ENCODE measurements around the gene SLC16A8. TPM values are rescaled to one million over a fixed set of nuclear protein-coding genes. Genes with fewer than 3 reads are reported as not detected.

SLC16A8 gene
- total and polyA plus RNA-seq, 2 of the 13 experiments (the other 11 are each of a cell fraction or from before 2014, with no cell fraction given): not detected

DNA sequence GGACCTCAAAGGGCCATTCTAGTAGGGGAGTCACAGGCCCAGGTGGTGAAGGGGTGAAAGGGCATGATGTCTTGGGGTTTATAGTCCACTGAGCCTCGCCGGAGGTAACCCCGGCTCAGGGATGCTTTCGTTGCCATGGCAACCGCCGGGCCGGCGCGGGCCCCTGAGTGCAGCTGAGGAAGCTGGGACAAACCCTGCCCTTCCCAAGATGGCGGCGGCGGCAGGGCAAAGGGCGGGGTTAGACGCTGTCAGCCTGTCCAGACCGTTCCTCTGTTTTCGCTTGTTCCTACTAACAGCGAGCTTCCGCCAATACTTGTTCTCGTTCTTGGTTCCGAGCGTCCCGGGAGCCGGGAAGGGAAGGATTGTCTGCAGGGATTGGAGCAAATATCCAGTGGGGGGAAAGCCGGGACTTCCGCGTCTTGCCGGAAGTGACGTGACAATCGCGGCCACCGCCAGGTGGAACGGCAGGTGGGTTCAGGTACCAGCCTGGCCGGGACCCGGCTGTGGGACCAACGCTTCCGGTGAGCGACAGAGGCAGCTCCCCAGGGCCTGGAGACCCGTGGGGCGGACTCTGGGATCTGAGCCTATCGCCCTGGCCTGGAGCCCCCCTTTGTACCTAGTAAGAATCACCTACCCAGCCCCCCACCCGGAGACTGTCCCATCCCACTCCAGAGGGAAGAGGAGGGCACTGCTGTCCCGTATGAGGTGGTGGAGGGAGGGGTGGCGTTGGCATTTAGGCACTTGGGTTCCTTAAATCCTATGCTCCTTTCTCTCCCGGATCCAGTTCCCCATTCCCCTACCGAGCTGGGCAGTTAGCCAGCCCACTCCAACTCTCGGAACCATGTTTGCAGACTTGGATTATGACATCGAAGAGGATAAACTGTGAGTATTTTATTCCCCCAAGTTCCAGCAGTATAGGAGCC lies 26.8 kb downstream of the SLC16A8 start, which contains the start of gene PICK1 (continued):
- 0 out of 2 replicates have a peak, but pooled peaks have one; percentile 21 for TF ChIP-seq ZNF605 (CRISPR knock-in tag; IDR thresholded peaks at IDR 0.05)
- no peak for TF ChIP-seq MAZ (IDR thresholded peaks at IDR 0.05; ENCODE audit: borderline replicate concordance, low read depth, low read length)
- no peak for TF ChIP-seq MAZ (CRISPR knock-in tag; IDR thresholded peaks at IDR 0.05; ENCODE audit: low read depth)
- 0 out of 2 replicates have a peak, but pooled peaks have one; percentile 64 for TF ChIP-seq ZNF782 (CRISPR knock-in tag; IDR thresholded peaks at IDR 0.05; ENCODE audit: borderline replicate concordance)
- TF ChIP-seq, protein P1, sequence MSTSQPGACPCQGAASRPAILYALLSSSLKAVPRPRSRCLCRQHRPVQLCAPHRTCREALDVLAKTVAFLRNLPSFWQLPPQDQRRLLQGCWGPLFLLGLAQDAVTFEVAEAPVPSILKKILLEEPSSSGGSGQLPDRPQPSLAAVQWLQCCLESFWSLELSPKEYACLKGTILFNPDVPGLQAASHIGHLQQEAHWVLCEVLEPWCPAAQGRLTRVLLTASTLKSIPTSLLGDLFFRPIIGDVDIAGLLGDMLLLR (CRISPR knock-in tag; IDR thresholded peaks at IDR 0.05): peak; percentile 75; the same call in 1 of the 2 replicates
- TF ChIP-seq, protein P2, sequence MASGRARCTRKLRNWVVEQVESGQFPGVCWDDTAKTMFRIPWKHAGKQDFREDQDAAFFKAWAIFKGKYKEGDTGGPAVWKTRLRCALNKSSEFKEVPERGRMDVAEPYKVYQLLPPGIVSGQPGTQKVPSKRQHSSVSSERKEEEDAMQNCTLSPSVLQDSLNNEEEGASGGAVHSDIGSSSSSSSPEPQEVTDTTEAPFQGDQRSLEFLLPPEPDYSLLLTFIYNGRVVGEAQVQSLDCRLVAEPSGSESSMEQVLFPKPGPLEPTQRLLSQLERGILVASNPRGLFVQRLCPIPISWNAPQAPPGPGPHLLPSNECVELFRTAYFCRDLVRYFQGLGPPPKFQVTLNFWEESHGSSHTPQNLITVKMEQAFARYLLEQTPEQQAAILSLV (CRISPR knock-in tag; IDR thresholded peaks at IDR 0.05; ENCODE audit: borderline replicate concordance): peak; percentile 83; the same call in 1 of the 2 replicates
- 0 out of 2 replicates have a peak, but pooled peaks have one; percentile 29 for TF ChIP-seq HES4 (CRISPR knock-in tag; IDR thresholded peaks at IDR 0.05; ENCODE audit: borderline replicate concordance)
- TF ChIP-seq DR1 (CRISPR knock-in tag; IDR thresholded peaks at IDR 0.05): peak; percentile 56; the same call in 1 of the 2 replicates
- peak; percentile 38; the same call in 1 of the 2 replicates for TF ChIP-seq GFI1 (CRISPR knock-in tag; IDR thresholded peaks at IDR 0.05; ENCODE audit: borderline replicate concordance)
- TF ChIP-seq, protein P3, sequence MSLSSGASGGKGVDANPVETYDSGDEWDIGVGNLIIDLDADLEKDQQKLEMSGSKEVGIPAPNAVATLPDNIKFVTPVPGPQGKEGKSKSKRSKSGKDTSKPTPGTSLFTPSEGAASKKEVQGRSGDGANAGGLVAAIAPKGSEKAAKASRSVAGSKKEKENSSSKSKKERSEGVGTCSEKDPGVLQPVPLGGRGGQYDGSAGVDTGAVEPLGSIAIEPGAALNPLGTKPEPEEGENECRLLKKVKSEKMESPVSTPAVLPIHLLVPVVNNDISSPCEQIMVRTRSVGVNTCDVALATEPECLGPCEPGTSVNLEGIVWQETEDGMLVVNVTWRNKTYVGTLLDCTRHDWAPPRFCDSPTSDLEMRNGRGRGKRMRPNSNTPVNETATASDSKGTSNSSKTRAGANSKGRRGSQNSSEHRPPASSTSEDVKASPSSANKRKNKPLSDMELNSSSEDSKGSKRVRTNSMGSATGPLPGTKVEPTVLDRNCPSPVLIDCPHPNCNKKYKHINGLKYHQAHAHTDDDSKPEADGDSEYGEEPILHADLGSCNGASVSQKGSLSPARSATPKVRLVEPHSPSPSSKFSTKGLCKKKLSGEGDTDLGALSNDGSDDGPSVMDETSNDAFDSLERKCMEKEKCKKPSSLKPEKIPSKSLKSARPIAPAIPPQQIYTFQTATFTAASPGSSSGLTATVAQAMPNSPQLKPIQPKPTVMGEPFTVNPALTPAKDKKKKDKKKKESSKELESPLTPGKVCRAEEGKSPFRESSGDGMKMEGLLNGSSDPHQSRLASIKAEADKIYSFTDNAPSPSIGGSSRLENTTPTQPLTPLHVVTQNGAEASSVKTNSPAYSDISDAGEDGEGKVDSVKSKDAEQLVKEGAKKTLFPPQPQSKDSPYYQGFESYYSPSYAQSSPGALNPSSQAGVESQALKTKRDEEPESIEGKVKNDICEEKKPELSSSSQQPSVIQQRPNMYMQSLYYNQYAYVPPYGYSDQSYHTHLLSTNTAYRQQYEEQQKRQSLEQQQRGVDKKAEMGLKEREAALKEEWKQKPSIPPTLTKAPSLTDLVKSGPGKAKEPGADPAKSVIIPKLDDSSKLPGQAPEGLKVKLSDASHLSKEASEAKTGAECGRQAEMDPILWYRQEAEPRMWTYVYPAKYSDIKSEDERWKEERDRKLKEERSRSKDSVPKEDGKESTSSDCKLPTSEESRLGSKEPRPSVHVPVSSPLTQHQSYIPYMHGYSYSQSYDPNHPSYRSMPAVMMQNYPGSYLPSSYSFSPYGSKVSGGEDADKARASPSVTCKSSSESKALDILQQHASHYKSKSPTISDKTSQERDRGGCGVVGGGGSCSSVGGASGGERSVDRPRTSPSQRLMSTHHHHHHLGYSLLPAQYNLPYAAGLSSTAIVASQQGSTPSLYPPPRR (CRISPR knock-in tag; IDR thresholded peaks at IDR 0.05; ENCODE audit: borderline replicate concordance): no peak
- peak; percentile 62; the same call in 1 of the 2 replicates for TF ChIP-seq ZNF776 (CRISPR knock-in tag; IDR thresholded peaks at IDR 0.05)
- peak; percentile 9; the same call in 1 of the 2 replicates for TF ChIP-seq ZNF331 (CRISPR knock-in tag; IDR thresholded peaks at IDR 0.05)
- TF ChIP-seq IRF2 (CRISPR knock-in tag; IDR thresholded peaks at IDR 0.05): peak; percentile 48; the same call in 1 of the 2 replicates
- 0 out of 2 replicates have a peak, but pooled peaks have one; percentile 72 for TF ChIP-seq ZFP90 (CRISPR knock-in tag; IDR thresholded peaks at IDR 0.05; ENCODE audit: borderline replicate concordance)
- no peak for TF ChIP-seq NONO (IDR thresholded peaks at IDR 0.05)
- TF ChIP-seq NONO (CRISPR knock-in tag; conservative IDR thresholded peaks at IDR 0.05): peak; percentile 68; the same call in 1 of the 2 replicates
- peak; percentile 81 for TF ChIP-seq THAP11 (CRISPR knock-in tag; IDR thresholded peaks at IDR 0.05)
- TF ChIP-seq, protein P4, sequence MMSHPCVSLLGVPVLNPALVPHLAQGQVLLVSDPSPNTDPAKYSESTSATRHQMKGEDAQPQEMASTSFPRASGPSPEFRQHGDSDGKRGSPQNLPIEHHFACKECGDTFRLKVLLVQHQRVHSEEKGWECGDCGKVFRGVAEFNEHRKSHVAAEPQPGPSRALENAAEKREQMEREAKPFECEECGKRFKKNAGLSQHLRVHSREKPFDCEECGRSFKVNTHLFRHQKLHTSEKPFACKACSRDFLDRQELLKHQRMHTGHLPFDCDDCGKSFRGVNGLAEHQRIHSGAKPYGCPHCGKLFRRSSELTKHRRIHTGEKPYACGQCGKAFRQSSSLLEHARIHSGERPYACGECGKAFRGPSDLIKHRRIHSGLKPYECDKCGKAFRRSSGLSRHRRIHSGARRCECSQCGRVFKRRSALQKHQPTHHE (CRISPR knock-in tag; IDR thresholded peaks at IDR 0.05; ENCODE audit: borderline replicate concordance): 0 out of 2 replicates have a peak, but pooled peaks have one; percentile 72
- no peak for TF ChIP-seq ZKSCAN5 (CRISPR knock-in tag; IDR thresholded peaks at IDR 0.05)
- TF ChIP-seq NFIC (IDR thresholded peaks at IDR 0.05; ENCODE audit: low read length): no peak
